Neural cell (in vitro differentiated cells): ENCODE results near the gene CNNM3.

Source experiments
- EZH2 ChIP-seq: fragments of 200-600, 300-800 bp; shearing (Covaris generic), sonication (generic); IDR thresholded peaks from 2 replicates; pipeline ENCODE4 v1.6.1; 2014; ENCODE audit warnings: antibody characterized with exemption, low read length, borderline replicate concordance, mild to moderate bottlenecking; ENCODE audit not compliant: insufficient read depth, poor library complexity, severe bottlenecking
- TF ChIP-seq, protein P1 (sequence below): fragments of 450-650 bp; IDR thresholded peaks from 2 replicates; pipeline ENCODE4 v1.5.1; 2014; ENCODE audit warnings: antibody characterized with exemption, mild to moderate bottlenecking, moderate library complexity; ENCODE audit not compliant: poor library complexity, severe bottlenecking

DNA sequence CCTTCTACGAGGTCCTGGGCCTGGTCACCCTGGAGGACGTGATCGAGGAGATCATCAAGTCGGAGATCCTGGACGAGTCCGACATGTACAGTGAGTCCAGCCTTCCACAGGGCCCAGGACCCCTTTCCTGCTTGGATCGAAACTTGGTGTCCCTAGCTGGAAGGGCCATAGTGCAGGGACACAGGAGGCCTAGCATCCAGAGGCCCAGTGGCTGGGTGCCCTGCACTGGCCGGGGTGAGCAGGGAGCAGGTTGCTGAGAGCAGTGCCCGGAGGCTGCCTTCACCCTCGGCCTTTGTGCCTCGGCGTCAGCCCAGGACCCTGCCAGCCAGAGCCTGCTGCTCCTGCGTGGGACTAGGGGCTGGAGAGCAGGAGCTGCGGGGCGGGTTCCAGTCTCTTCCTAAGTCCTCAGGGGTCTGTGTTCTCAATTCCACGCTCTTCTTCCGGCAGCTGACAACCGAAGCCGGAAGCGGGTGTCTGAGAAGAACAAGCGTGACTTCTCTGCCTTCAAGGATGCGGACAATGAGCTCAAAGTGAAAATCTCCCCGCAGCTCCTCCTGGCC is 18.9 kb upstream of the CNNM3 start:
- TF ChIP-seq, protein P1, sequence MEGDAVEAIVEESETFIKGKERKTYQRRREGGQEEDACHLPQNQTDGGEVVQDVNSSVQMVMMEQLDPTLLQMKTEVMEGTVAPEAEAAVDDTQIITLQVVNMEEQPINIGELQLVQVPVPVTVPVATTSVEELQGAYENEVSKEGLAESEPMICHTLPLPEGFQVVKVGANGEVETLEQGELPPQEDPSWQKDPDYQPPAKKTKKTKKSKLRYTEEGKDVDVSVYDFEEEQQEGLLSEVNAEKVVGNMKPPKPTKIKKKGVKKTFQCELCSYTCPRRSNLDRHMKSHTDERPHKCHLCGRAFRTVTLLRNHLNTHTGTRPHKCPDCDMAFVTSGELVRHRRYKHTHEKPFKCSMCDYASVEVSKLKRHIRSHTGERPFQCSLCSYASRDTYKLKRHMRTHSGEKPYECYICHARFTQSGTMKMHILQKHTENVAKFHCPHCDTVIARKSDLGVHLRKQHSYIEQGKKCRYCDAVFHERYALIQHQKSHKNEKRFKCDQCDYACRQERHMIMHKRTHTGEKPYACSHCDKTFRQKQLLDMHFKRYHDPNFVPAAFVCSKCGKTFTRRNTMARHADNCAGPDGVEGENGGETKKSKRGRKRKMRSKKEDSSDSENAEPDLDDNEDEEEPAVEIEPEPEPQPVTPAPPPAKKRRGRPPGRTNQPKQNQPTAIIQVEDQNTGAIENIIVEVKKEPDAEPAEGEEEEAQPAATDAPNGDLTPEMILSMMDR, result no peak
- TF ChIP-seq EZH2, result no peak
